HG02763 (cell line): ENCODE measurements around the gene FAM131B.
"Not testable (repeated sequence)": the region's sequence is repeated elsewhere in the genome, so short reads cannot be mapped to it uniquely, and the experiment has no call there.

Source experiments
- ATAC-seq: cut with Tn5 transposase; IDR thresholded peaks from one replicate; pipeline ENCODE4 v1.9.1; 2021; ENCODE audit warnings: mild to moderate bottlenecking, moderate library complexity; ENCODE audit not compliant: unreplicated experiment

The FAM131B gene

DNA sequence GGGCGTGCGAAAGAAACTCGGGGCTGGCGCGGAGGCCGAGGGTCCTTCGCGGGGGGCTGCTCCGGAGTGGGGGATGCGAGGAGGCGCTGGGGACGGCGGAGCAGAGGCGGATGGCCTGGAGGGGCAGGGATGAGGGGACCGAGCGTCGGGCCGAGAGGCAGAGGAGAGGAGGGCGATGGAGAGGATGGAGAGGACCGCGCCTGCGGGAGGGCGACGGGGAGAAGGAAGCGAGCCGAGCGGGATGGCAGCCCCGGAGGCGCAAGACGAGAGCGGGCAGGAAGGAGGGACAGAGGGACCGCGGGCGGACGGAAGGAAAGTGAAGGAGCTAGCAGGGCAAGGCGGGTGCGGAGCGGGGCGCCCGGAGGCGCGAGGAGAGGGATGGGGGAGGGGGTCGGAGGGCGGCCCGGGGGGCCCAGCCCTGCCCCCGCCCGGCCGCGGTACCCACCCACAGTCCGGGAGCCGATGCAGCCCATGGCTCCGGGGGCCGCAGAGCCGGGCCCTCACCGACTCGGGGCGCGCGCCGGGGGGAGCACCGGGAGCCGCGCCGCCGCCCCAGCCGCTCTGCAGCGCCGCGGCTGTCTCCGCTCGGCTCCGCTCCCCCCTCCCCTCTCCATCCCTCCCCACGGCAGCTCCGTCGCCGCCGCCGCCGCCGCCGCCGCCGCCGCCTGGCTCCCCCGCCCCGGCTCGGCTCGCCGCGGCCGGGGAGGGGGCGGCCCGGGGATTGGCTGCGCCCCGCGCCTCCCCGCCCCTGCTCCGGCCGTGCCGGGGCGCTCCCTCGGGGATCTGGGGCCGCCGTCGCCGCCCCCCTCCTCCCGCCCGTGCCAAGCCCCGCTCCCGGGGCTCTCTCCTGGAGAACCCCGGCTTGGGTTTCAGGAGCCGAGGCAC, at the start of gene FAM131B:
FAM131B (minus strand) TSS at position 583 of the 885 bp plus-strand sequence; CDS start at position 473, 110 bp downstream.
- no peak for ATAC-seq

DNA sequence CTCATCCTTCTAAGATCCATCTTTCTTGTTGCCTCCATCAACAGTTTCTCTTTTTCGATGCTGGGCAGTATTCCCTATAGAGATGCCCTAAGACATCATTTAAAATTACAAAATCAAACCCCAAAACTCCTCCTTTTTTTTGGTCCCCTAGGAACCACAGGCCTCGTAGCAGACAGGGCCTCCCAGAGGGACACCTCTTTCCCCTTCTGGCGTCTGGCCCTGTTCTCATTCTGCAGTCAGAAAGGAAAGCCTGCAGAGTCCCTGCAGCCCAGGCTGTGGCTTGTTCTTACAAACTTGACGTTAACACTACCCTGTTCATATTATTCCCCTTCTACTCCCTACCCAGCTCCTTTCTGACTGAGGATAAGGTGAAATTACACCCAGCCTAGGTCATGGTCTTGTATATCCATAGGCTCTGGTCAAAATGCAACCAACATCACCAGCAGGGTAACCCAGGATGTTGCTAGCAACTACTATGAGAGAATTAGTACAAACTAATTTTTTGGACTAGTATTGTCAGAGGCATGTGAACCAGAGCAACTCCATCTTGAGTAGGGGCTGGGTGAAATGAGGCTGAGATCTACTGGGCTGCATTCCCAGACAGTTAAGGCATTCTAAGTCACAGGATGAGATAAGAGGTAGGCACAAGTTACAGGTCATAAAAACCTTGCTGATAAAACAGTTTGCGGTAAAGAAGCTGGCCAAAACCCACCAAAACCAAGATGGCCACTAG, 49.6 kb upstream of the FAM131B start:
- ATAC-seq = no peak

DNA sequence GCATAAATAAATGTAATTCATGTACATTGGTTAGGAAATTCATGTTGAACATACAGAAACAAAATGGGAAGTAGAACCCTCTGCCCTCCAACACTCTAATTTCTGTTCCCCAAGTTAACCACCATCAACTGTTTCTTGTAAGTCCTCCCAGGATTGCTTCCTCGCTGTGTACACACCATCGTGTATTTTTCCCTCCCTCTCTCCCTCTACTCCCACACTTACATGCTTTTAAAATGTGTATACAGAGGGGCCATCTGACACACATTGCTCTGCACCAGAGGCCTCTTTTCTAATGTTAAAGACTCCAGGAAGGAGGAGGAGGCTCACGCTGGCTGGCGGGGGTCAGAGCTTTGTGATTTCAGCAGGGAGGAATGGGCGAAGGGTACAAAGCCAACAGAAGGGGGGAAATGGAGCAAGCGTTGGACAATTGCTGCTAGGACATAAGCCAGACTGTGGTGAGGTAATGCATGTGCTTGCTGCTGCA, 48.0 kb upstream of the FAM131B start:
- ATAC-seq = no peak

DNA sequence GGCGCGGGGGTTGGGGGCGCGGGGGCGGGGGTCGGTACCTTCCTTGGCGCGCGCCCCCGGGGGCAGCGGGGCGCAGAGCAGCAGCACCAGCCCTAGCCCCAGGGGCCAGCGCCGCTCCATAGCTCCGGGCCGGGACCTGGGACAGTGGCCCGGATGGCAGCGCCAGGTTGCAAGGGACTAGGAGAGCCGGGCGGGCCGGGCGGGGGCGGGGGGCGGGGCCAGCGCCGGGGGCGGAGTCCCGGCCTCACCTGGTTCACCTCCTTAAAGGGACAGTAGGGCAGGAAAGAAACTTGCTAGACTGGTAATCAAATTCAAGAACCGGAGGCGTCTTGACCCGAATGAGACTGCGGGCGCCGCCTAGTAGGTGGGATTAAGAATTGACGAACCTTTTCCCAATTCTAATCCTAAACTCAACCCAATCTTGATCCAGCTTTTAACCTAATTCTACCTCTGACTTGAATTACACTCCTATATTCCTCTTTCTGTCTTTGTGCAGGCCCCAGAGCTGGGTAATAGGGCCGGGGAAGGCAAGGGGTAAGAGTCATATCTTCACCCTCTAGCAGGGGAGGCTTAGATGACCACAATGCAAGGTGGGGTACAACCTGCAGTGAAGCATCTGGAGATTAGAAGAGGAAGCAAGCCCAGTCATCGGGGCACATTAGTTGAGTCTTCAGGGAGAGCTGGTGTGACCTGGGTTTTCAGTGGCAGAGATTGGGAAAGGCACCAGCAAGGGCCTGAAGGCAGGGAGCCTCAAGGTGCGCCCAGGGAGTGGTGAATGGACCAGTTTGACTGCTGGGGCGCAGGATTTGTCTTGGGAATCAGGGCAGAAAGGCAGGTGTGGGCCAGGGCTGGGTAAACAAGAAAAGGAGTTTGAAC, 46.4 kb upstream of the FAM131B start, which contains the start of gene EPHA1:
EPHA1 (minus strand) TSS at position 171 of the 876 bp plus-strand sequence; CDS start at position 120, 51 bp downstream.
- ATAC-seq = peak; percentile 46

DNA sequence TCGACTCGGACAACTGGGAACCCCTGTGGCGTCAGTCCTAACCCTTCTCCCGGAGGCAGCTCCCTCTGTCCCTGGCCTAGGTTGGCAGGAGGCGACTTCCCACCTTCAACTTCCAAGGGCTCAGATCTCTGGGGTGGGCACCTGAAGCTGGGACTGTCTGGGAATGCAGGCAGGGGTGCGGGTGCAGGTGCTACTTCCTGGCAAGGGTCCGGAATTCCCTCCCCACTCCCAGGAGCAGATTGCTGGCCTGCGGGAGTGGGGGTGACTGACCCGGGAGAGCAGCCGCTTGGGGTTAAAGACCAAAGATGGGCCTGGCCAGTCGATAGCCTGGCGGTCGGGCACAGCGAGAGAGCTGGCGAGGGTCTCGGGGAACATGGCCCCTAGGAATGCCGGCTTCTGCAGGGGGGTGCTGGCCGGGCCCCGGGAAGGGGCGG, 45.8 kb upstream of the FAM131B start:
- ATAC-seq = no peak

DNA sequence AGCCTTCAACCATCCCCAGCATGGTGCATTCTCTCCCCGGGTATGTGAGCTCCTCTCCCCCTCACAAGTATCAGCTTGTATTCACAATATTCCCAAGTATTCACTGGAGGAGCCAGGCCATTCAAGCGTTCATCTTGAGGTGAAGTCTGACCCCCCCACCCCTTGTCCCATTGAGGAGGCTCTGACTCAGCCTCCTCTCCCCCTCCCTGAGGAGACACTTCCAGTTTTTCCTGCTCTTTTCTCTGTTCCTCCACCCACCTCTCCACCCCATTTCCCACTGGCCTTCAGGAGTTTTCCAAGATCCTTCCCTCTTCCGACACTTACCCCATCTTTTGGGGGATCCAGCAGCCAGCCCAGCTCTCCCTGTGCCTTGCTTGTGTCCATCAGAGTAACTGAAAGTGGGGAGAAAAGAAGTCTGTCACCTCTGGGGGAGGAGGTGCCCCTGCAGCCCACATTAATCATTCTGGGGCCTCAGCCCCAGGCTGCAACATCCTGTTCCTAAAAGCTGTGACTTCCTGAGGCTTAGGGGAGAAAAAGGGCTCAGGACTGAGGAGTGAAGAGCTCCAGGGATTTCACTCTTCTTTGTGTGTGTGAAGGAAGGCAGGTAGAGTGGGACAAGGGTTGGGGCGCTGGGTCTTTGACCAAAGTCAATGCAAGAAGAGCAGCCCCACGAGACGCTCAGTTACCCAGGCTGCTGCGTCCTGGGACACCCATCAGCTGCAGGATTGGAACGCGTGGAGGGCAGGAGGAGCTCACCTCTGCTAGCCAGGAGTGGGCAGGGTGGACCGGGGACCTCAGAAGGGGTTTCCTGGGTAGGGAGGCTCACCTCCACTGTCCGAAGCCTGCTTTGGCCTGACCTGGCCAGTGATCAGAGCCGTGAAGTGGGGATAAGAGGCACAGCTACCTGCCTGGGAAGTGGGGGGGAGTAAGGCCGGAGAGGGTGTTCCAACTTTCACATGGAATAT, 45.1 kb upstream of the FAM131B start:
- no peak for ATAC-seq

DNA sequence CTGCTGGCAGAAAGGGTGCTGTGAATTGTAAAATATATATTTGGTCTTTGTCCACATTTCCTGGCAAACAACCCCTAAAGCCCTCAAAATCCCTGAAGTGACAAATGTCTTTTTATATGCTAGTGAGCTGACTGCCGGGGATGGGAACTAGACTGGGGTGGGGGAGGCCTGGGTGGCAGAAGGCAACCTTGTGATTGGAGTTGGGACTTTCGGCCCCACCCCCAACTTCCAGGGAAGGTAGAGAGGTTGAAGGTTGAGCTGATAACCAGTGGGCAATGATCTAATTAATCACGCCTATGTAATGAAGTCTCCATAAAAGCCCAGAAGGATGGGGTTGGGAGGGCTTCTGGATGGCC, 43.5 kb upstream of the FAM131B start:
- no peak for ATAC-seq

DNA sequence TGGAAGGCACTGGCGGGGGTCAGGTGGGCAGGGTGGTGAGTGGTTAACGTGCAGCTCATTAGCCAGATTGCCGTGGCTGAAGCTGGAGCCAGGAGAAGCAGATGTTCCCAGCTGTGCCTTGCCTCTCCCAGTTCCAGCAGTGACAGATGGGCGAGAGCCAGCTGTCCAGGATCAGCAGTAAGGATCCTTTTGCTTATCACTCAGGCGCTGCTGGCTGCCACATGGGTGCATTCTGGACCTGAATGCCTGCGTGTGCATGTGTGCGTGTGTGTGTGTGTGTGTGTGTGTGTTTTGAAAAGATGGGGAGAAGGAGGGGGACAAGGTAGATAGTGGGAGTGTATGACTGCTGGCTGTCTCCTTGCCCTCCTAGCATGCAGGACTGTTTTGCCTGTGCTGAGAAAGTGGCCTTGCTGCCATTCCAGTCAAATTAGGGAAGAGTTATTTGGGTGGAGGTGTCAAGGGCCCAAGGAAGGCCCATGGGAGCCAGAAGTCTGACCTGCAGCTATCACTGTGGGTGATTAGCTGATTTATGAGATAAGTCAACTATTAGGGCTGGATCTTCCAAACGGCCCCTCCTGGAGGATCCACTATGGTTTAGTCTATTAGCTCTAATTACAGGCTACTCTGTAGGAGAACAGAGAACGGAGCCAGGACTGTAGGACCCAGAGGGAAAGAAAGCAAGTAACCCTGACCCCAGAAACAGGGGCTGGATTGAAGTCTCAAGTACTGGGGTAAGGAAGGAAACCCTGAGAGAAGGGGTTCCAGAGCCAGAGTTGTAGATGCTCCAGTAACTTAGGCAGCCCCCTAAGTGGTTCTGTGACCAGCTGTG, 42.9 kb upstream of the FAM131B start:
- no peak for ATAC-seq

DNA sequence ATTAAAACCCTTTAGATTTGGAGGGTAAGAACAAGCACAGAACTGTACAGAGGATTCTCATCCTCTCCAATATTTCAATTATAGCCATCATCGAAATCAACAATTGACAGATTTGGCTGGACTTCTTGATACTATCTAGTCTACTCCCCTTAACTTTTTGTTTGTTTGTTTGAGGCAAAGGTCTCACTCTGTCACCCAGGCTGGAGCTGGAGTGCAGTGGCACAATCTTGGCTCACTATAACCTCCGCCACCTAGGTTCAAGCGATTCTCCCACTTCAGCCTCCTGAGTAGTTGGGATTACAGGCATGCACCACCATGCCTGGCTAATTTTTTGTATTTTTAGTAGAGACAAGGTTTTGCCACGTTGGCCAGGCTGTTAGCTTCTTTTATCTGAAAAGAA, 39.7 kb upstream of the FAM131B start:
- ATAC-seq = not testable (repeated sequence)

DNA sequence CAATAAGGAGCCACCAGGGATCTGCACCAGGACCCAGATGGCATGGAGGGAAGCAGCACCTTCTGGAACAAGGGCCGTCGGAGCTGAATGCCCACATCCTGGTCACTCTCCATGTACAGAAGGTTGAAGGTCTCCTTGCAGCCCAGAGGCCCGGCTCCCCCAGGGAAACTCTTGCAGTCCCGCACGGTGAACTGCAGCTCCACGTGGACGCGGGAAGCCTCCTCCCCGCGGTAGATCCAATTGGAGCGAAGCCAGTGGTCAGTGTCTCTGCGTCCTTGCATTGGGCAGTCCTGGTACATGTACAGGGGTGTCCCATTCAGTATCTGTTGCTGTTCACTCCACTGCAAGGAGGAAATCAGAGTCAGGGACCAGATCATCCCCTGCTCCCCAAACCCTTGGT, 38.8 kb upstream of the FAM131B start:
- ATAC-seq = no peak

DNA sequence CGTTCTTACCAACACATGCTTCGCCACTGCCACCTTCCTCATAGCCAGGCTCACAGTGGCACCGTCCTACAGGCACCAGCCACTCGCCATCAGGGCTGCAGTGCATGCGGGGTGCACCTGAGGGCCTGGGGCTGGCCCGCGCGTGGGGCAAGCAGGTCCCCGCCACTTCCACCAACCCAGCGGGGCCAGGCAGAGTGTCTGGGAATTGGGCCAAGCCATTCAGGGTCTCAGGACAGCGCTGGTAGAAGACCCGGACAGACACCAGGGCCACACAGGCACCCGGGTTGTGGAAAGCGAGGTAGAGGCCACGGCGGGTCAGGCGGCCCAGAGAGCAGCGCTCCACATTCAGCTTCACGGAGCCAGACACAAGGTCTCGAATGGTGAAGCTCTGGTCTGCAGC, 37.1 kb upstream of the FAM131B start:
- no peak for ATAC-seq

DNA sequence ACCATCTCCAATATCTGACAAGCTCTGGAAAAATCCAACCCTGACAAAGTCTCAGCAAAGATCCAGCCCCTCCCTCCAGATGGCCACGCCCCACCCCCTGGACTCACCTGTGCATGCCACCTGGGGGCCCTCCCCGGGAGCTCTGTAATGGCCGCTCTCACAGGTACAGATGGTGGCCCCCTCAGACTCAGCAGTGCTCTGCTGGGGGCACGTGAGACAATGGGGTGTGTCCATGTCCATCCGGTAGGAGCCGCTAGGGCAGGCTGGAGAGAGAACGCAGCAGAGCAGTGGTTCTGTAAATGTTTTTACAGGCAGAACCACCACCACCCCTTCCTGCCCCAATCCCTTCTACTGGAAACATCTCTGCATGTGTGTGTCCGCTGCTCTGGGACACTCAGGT, 36.6 kb upstream of the FAM131B start:
- no peak for ATAC-seq

DNA sequence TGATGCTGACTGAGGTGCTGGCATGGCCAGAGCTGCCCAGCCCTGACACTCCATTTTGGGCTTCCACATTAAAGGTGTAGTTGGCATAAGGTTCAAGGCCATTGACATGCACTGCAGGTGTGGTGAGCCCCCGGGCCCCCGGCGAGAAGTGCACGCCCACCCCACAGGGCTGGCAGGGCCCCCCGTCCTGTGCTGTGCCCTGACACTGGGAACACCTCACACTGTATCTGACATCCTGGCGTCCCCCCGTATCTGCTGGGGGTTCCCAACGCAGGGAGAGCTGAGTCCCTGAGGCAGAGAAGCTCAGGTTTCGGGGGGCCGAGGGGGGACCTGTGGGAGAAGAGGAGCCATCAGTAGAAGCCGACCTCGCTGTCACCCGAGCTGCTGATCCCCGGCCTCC, 36.1 kb upstream of the FAM131B start:
- ATAC-seq = no peak

DNA sequence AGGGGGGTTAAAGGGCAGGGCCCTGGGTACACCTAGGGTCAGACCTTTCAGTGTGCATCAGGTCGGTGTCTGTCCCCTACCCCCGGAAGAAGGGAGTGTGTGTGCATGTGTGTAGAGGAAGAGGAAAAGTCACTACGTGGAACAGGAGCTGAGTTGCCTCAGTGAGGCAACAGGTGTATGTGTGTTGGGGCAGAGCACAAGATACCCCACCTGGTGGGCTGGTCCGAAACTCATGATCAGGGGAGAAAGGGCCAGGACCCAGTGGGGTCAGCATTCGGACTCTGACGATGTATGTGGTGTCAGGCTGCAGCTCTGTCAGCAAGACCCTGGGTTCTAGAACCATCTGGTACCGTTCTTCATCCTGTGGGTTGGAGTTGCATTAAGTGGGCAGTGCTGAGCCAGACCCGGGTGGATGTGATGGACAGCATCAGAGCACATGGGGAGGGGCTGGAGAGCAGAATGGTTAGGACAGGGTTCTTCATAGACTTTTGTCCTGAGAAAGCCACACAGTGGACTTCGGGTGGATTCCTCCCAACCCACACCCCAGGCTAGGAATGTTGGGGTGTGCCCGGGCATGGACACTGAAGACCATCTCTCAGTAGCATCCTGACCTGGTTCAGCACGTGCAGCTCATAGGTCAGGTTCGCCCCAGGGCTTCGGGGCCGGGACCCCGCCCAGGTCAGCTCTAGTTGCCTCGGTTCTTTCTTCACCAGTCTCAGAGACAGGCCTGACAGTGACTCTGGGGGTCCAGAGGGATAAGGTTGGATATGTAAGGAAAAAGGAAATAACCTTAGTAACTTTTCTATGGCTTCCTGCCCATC, 35.4 kb upstream of the FAM131B start:
- no peak for ATAC-seq

DNA sequence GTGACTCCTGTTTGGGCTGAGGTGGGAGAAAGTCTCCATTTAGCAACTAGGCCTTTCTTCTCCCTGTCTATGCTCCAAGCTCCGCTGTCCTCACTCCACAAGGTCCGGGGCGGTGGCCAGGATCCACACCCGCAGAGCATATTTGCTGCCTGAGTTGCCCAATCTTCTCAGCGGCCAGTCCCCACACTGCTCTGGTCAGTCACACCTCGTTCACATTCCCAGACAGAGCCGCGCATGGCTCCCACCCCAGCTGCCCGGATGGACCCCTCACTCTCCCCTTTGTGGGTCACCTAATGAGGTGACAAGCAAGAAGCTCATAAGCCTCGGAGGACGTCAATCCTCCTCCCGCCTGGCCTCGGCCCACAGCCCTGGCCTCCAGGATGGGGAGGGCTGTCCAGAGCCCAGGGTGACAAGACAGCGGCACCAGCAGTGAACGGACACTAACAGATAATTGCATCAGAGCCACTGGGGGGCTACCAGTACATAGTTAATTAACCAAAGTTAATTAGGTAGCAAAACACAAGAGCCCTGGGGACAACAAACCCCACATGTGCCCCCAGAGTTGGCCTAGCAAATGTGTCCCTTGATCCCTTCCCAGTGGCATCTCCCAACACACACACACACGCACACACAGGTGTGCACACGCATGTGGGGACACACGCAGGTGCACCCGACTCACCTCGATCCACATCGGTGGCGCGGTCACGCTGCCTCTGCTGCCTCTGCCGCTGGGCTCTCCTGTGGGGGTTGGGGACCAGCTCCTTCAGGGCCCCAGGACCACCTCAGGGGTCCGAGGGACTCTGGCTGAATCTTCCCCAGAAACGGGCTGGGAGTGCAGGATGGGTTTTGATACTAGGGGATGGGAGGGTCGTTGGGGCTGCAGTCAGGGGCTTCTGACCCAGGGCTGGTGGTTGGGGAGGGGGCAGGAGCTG, 34.4 kb upstream of the FAM131B start:
- ATAC-seq = no peak

DNA sequence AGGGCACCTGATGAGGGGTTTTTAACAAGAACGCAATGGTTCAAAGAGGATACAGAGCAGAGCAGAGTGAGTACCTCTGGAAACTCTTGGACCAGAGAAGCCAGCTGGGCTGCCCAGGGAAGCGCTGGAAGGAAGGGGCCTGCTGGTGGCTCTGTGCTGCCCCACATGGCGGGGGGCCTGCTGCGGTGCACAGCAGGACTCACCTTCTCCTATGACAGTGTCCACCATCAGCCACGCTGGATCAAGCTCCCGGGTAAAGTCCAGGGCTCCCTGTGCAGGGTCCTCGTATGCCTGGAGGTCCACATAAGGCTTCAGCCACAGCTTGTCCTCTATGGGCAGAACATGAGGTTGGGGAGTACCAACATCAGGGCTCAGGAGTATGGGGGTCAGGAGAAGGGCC, 33.7 kb upstream of the FAM131B start:
- no peak for ATAC-seq
